GM19328 (cell line): ENCODE measurements around the gene LAMC2.
"Not testable (repeated sequence)": the region's sequence is repeated elsewhere in the genome, so short reads cannot be mapped to it uniquely, and the experiment has no call there.

Experiments used
- ATAC-seq: cut with Tn5 transposase; IDR thresholded peaks from one replicate; pipeline ENCODE4 v1.9.1; 2021; ENCODE audit warnings: mild to moderate bottlenecking, moderate library complexity; ENCODE audit not compliant: unreplicated experiment

Gene LAMC2

DNA sequence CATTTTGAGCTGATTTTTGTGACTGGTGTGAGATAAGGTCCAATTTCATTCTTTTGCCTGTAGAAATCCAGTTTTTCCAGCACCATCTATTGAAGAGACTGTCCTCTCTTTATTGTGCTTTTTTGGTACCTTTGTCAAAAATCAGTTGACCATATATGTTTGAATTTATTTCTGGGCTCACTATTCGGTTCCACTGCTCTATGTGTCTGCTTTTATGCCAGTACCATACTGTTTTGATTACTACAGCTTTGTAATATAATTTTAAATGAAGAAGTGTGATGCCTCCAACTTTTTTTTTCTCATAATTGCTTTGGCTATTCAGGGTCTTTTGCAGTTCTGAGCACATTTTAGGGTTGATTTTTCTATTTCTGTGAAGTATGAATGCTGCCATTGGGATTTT is 69.0 kb downstream of the LAMC2 start:
- no peak for ATAC-seq

DNA sequence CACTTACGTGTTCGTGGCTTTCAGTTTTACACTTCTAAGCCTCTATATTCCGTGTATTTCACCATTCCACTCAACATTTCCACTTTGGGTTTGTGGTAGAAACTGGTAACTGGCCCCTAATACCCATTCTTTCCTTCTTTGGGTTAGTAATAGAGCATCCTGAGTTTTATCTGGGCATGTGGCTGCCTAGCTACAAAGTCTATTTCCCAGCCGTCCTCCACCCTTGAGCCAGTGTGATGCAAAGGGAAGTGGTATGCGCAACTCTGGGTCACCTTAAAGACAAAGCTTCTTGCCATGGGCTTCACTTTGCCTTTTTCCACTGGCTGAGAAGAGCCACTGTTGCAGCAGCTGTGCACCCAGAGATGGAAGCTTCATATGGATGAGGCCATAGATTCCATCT is 73.9 kb downstream of the LAMC2 start:
- ATAC-seq = no peak

GRCh38 chr1:183262628-183263200 is 76.7 kb downstream of the LAMC2 start:
- no peak for ATAC-seq

GRCh38 chr1:183263886-183264602 is 78.0 kb downstream of the LAMC2 start:
- no peak for ATAC-seq

- ATAC-seq = no peak
Measured at GRCh38 chr1:183267646-183268431, 81.8 kb downstream of the LAMC2 start.

- ATAC-seq = no peak
Measured at GRCh38 chr1:183270541-183271141, 84.6 kb downstream of the LAMC2 start.

GRCh38 chr1:183272390-183272848 is 86.4 kb downstream of the LAMC2 start:
- no peak for ATAC-seq

- no peak for ATAC-seq
Measured at GRCh38 chr1:183273300-183273699, 87.2 kb downstream of the LAMC2 start.

GRCh38 chr1:183273984-183274383 is 87.9 kb downstream of the LAMC2 start:
- ATAC-seq = not testable (repeated sequence)

GRCh38 chr1:183274836-183275235 is 88.8 kb downstream of the LAMC2 start:
- no peak for ATAC-seq

- no peak for ATAC-seq
Measured at GRCh38 chr1:183275322-183275721, 89.3 kb downstream of the LAMC2 start.

DNA sequence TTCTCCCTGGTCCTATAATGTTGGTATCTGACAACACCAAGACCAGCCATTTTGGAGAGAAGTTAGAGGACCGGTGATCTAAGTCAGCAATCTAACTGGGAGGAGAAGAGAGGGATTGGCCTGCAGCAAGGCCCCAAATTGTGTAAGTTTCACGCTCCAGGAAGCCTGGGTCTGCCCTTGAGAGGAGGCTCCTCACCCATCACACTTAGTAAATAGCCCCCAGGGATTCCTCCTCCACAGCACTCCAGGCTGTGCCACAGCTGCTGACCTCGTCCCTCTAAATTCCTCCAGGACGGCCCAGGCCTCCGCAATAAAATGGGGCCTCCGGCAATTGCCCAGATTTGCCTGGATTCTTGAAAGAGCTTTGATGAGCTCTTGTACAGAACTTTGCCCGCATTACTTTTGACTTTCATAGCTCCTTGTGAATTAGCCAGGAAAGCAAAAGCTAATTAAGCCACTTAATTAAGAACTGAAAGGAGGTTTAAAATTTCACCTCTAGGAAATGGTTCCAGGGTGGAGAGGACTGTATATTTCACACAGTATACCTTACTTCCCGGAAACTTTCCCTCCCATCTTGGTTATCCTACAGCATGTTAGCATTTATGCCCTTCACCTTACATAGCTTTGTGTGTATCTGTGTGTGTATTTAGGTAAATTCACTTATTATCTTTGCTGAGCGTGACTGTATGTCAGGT is 90.5 kb downstream of the LAMC2 start:
- ATAC-seq = no peak

GRCh38 chr1:183277821-183278738 is 92.0 kb downstream of the LAMC2 start:
- ATAC-seq = no peak

DNA sequence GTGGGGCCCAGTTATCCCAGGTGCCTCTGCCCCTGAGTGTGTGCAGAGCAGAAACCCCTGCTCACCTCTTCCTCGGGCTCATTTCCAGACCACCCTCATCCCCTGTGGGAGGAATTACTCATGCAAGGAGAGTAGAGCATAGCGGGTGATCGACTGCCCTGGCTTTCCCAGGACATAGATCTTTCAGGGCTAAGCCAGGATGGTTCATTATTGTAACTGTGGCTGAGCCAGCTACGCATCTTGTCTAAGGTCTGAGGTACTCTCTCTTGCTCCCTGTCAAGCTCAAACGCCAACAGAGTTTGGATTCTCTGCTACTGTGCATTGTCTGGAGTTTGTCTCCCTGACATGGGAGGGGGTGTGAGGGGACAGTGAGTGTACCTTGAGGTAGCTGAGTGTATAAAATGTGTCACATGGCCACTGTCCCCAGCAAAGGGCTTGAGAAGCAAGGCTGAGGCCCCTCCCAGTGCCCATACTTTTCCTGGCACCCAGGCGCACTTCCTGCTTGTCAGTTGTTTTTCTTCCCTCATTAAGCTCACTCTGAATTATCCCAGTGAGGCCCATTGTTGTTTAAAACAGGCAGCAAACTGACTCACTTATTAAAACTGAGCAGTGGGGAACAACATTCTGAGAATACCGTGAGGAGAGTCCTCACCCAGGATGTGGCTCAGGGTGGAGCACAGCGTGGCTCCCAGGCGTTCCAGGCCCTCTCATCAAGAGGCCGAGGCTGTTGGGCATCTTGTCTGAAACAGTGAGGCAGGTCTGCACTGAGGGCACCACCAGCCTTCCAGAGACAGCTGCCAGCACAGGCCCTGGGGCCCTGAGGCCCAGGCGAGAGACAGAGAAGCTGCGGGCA is 92.9 kb downstream of the LAMC2 start:
- no peak for ATAC-seq

DNA sequence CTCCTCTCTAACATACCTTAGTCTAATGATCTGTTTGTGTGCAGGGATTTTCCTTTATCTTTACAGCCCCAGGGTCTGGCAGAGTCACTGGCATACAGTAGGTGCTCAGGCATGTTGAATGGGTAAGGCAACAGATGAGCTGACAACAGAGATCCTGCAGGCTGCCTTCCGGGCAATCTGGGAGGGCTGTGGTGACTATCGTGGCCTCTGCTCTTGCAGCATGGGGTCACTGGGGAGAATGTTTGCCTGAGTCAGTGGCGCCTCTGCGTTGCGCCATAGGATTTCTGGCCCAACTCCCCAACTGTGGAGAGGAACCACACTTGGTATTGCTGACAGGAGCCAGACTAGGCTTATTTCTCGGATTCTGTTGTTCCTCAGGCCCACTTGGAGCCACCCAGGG is 93.8 kb downstream of the LAMC2 start:
- ATAC-seq = no peak

GRCh38 chr1:183281039-183281438 is 95.0 kb downstream of the LAMC2 start:
- ATAC-seq = no peak

GRCh38 chr1:183281553-183282091 is 95.6 kb downstream of the LAMC2 start:
- no peak for ATAC-seq

DNA sequence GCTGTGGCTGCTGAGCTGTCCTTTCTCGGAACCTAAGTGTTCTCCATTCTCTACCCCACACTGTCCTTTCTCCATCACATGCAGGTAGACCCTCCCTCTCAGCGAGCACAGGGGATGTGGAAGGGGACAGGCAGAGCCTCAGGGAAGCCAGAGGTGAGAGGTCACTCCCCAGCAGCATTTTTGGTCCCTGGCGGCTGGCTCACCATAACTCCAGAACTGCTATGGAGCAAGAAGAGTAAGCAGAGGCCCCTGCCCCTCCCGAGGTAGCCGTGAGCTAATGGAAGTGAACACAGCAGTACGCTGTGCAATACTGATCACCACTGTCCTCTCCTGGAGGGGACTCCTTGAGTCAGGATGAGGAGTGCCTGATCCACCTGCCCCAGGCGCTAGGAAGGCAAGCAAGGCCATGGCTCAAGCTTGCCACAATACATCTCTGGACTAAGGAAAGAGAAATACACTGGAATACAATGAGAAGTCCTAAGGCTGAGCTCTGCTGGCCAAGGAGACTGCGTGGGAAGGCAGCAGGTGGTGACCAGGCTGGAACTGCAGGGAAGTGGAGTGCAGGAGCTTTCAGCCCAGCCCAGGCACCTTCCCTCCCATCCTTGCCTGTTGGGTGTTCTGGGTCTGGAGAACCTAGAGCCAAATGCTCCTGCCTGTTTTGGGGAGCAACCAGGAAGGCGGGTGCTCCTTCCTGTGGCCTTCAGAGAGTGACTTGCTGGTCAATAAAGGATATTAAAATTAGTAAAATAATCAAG is 96.2 kb downstream of the LAMC2 start:
- no peak for ATAC-seq
